C4-2B (cell line): ENCODE results near the gene SUSD4.

Source experiments
- H3K27ac ChIP-seq: fragments of 450-650 bp; 2 replicates; pipeline ENCODE4 v1.5.1; 2017
- ZFX ChIP-seq: fragments of 450-650 bp; IDR thresholded peaks from 2 replicates; pipeline ENCODE4 v1.6.1; 2017
- TF ChIP-seq, protein P1 (sequence below): fragments of 450-650 bp; conservative IDR thresholded peaks from 2 replicates; pipeline ENCODE4 v1.5.1; 2017; ENCODE audit warnings: mild to moderate bottlenecking

SUSD4 gene

DNA sequence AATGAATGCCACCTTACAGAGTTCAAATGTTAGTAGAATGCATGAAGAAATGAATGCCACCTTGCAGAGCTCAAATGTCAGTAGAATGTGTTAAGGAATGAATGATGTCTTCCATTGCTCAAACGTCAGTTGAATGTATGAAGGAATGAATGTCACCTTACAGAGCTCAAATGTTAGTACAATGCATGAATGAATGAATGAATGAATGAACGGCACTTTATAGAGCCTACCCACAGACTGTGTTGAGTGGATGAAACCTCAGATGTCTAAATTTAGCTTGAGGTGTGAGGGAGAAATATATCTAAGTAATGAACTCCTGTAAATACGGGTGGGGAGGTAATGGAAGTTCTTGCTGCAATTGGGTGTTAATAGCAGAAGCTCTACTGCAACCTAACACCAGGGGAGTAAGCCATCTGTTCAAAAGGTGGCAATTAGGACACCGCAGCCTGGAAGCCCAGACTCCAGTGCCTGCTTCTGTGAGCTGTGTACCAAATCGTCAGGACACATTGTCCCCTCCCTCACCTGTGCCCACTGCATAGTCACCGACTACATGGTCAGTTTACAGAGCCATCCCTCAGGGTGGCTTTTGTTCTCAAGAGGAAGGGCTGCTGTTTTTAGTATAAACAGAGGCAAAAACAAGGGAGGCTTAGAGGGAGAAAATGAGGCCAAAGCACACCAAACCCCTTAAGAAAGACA is 26.7 kb downstream of the SUSD4 start:
- TF ChIP-seq ZFX, result no peak
- TF ChIP-seq, protein P1, sequence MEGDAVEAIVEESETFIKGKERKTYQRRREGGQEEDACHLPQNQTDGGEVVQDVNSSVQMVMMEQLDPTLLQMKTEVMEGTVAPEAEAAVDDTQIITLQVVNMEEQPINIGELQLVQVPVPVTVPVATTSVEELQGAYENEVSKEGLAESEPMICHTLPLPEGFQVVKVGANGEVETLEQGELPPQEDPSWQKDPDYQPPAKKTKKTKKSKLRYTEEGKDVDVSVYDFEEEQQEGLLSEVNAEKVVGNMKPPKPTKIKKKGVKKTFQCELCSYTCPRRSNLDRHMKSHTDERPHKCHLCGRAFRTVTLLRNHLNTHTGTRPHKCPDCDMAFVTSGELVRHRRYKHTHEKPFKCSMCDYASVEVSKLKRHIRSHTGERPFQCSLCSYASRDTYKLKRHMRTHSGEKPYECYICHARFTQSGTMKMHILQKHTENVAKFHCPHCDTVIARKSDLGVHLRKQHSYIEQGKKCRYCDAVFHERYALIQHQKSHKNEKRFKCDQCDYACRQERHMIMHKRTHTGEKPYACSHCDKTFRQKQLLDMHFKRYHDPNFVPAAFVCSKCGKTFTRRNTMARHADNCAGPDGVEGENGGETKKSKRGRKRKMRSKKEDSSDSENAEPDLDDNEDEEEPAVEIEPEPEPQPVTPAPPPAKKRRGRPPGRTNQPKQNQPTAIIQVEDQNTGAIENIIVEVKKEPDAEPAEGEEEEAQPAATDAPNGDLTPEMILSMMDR, result no peak
- no peak overlapping the region for H3K27ac ChIP-seq

DNA sequence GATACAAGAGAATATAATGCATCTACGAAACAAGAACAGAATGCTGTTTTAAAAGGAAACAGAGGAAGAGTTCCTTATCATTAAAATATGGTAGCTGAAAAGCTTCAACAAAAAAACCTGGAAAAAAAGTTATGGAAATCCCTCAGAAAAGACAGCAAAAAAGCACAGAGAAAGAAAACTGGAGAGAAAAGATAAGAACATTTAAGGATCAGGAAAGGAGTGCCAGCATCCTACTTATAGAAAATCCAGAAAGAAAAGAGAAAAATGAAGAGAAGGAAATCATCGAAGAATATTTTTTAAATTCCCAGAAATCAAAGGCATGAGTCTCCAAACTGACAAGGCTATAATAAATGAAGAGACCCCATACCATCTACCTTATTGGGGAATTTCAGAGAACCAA is 29.8 kb downstream of the SUSD4 start:
- no peak overlapping the region for H3K27ac ChIP-seq

DNA sequence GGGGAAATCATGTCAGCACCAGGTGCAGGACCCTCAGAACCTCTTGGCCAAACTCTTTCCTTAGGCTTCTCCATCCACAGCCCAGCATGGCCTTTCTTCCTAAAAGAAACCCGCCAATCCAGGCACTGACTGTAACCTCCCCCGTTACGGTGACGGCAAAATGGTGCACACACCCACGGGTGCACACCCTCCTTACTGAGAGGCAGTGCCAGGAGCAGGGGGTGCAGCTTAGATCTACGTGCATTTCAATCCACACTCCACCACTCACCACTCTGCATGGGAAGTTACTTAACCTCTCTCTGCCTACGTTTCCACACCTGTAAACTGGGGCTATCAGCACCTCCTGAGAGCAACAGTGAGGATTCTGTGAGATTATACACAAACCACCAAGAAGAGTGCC is 31.0 kb downstream of the SUSD4 start:
- TF ChIP-seq ZFX, result no peak
- TF ChIP-seq, protein P1, result no peak
- H3K27ac ChIP-seq, result no peak overlapping the region

More for the DNA sequence above, 29.8 kb downstream of the SUSD4 start:
- TF ChIP-seq, protein P1, result no peak
- no peak for TF ChIP-seq ZFX

DNA sequence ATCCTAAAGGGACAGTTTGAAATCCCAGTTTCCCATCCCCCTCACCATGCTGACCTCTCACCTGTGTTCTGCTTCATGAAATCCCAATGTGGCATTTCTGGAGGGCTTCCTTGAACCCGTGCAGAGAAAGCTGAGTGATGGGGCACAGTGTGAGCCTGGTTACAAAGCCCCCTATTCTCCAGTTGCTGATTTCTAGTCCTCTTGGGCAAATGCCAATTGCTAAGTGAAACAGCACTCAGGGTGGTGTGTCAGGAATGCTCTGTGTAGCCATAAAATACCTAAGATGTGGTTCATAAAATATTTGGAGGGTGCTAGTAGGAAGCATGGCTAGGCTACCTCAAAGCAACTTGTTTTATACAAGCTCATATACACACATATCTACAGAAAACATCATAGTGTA is 32.0 kb downstream of the SUSD4 start:
- no peak for TF ChIP-seq ZFX
- TF ChIP-seq, protein P1, result no peak
- H3K27ac ChIP-seq, result no peak overlapping the region

DNA sequence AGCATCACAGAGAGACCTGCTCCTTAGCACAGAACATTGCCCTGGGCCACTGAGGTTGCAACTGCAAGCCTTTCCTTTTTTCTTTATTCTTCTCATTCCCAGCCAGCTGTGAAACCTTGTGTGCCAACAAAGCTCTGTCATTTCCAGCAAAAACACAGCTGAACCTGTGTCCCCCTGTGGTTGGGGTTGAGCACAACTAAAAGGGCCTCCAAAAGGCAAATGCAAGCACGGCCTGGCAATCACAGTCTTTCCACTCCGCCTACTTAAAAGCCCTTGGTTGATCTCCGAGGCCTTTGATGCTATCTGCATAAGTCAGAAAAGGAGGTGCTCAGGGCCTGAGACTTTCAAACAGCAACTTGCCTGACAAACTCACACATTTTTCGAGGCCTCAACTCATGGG is 32.7 kb downstream of the SUSD4 start:
- H3K27ac ChIP-seq, result no peak overlapping the region
- TF ChIP-seq, protein P1, result no peak
- TF ChIP-seq ZFX, result no peak

DNA sequence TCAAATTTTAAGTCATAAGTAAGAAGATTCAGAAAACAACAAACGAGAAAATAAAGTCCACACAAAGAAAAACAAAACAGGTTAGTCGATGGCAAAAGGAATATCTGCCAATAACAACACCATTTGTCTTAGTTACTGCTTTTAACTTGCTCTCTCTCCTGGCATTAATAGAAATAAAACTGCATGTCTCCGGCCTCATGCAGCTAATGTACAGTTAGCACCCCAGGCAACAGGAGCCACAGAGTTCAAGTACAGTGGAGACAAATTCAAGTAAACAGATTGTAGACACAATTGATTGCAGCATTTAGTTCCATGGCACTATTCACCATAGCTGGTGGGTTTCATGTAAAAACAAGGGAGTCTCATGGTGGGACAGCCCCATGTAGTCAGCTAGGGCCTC is 33.5 kb downstream of the SUSD4 start:
- no peak overlapping the region for H3K27ac ChIP-seq
- TF ChIP-seq ZFX, result no peak
- TF ChIP-seq, protein P1, result no peak

DNA sequence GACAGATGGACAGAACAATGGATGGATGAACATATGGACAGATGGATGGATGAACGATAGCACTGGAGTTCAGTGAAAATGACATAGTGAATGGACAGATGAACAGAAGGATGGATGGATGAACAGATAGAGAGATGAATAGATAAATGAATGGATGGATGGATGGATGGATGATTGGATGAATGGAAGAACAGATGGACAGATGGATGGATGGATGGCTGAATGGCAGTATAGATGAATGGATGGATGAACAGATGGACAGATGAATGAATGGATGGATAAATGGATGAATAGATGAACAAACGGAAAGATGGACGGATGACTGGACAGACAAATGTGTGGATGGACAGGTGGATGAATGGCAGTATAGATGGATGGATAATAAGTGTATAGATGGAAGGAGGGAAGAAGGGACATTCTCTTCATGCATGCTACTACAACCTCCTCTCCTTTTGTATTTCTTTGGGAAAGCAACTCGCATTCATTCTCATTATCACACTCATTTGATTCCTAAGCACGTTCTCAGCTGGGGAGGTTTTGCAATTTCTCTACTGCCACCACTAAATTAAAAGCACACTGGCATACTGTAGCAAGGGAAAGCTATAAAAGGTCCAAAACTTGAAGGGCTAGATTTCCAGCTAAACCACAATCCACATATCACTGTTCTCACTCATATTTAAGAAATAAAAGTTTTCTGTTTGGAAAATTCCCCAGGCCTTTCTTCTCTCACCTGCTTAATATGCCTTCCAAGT is 34.1 kb downstream of the SUSD4 start:
- no peak for TF ChIP-seq ZFX
- TF ChIP-seq, protein P1, result no peak
- no peak overlapping the region for H3K27ac ChIP-seq
